GM19193 (cell line): ENCODE data around the gene KRT15.

Experiments used
- POLR2A ChIP-seq: IDR thresholded peaks from 4 replicates; pipeline ENCODE4 v1.6.1; 2011; ENCODE audit not compliant: insufficient read depth, insufficient read length; ENCODE audit errors: extremely low read depth

Gene KRT15

GRCh38 chr17:41505809-41506767, 12.6 kb downstream of the KRT15 start:
- TF ChIP-seq POLR2A = no peak

GRCh38 chr17:41505007-41505808, 13.5 kb downstream of the KRT15 start, which contains the start of gene KRT13:
KRT13 (minus strand) TSS chr17:41505612; CDS start chr17:41505550, 62 bp downstream.
- no peak for TF ChIP-seq POLR2A

GRCh38 chr17:41504246-41504977, 14.3 kb downstream of the KRT15 start:
- TF ChIP-seq POLR2A = no peak

- TF ChIP-seq POLR2A = no peak
Observed at GRCh38 chr17:41503202-41503601, 15.5 kb downstream of the KRT15 start.

GRCh38 chr17:41500131-41500911, 18.4 kb downstream of the KRT15 start:
- TF ChIP-seq POLR2A = no peak

GRCh38 chr17:41499714-41500113, 19.0 kb downstream of the KRT15 start:
- TF ChIP-seq POLR2A = no peak

- TF ChIP-seq POLR2A = no peak
Observed at GRCh38 chr17:41498276-41498675, 20.4 kb downstream of the KRT15 start.

- no peak for TF ChIP-seq POLR2A
Observed at GRCh38 chr17:41496803-41497484, 21.7 kb downstream of the KRT15 start.

GRCh38 chr17:41494524-41494923, 24.2 kb downstream of the KRT15 start:
- no peak for TF ChIP-seq POLR2A

- TF ChIP-seq POLR2A = no peak
Observed at GRCh38 chr17:41492771-41493170, 25.9 kb downstream of the KRT15 start.

- no peak for TF ChIP-seq POLR2A
Observed at GRCh38 chr17:41492351-41492750, 26.3 kb downstream of the KRT15 start.

- no peak for TF ChIP-seq POLR2A
Observed at GRCh38 chr17:41491476-41491875, 27.2 kb downstream of the KRT15 start.

- TF ChIP-seq POLR2A = no peak
Observed at GRCh38 chr17:41490000-41490990, 28.4 kb downstream of the KRT15 start.

GRCh38 chr17:41489531-41489930, 29.2 kb downstream of the KRT15 start, which contains the start of gene KRT36:
KRT36 (minus strand) TSS chr17:41489910; CDS start chr17:41489864, 46 bp downstream.
- TF ChIP-seq POLR2A = no peak
